Liver (tissue), 9 donors: ENCODE measurements around the gene LYSET. TPM values are rescaled to one million over a fixed set of nuclear protein-coding genes. Genes with fewer than 3 reads are reported as not detected.
"Not testable (repeated sequence)": the region's sequence is repeated elsewhere in the genome, so short reads cannot be mapped to it uniquely, and the experiment has no call there.

Experiments
- DNase-seq: peaks from one replicate; pipeline ENCODE4 v3.0.0-alpha.2; 2017; ENCODE audit warnings: low spot score
- H3K27ac ChIP-seq, 2 donors: one replicate each; pipeline ENCODE4 v1.7.0; 2013; ENCODE audit warnings: inconsistent platforms in 2 of 2, low read length in 2 of 2, control low read depth in 1 of 2, low read depth in 1 of 2, mild to moderate bottlenecking in 1 of 2
- H3K27me3 ChIP-seq, 4 donors: one replicate each; pipeline versions ENCODE4 v1.6.1 to v1.7.0; 2013; ENCODE audit warnings: low read length in 3 of 4, inconsistent platforms in 1 of 4, mild to moderate bottlenecking in 1 of 4, moderate library complexity in 1 of 4; ENCODE audit not compliant: control insufficient read depth in 4 of 4, insufficient read depth in 4 of 4
- H3K36me3 ChIP-seq, 4 donors: one replicate each; pipeline versions ENCODE4 v1.6.1 to v1.7.0; 2013; ENCODE audit warnings: low read length in 3 of 4, mild to moderate bottlenecking in 3 of 4, low read depth in 1 of 4, moderate library complexity in 1 of 4; ENCODE audit not compliant: control insufficient read depth in 4 of 4, insufficient read depth in 3 of 4
- H3K4me1 ChIP-seq, 4 donors: one replicate each; pipeline versions ENCODE4 v1.6.1 to v1.7.0; 2013; ENCODE audit warnings: low read length in 3 of 4, mild to moderate bottlenecking in 3 of 4, moderate library complexity in 1 of 4; ENCODE audit not compliant: control insufficient read depth in 4 of 4, insufficient read depth in 4 of 4
- H3K4me3 ChIP-seq, 3 donors: one replicate each; pipeline versions ENCODE4 v1.6.1 to v1.7.0; 2013; ENCODE audit warnings: low read length in 3 of 3, control low read depth in 1 of 3, low read depth in 1 of 3, mild to moderate bottlenecking in 1 of 3
- H3K9ac ChIP-seq, 2 donors: one replicate each; pipeline ENCODE4 v1.7.0; 2013; ENCODE audit warnings: low read length in 2 of 2, mild to moderate bottlenecking in 2 of 2, moderate library complexity in 2 of 2, control low read depth in 1 of 2, low read depth in 1 of 2
- H3K9me3 ChIP-seq, 4 donors: one replicate each; pipeline versions ENCODE4 v1.6.1 to v1.7.0; 2013; ENCODE audit warnings: low read length in 3 of 4; ENCODE audit not compliant: control insufficient read depth in 4 of 4
- HNF4A ChIP-seq, 2 donors: conservative IDR thresholded peaks; 2 replicates each; pipeline ENCODE4 v1.6.1; 2016; ENCODE audit warnings: antibody characterized with exemption in 2 of 2, mild to moderate bottlenecking in 2 of 2
- RAD21 ChIP-seq, 2 donors: IDR thresholded peaks; 2 replicates each; pipeline ENCODE4 v1.6.1; 2016; ENCODE audit warnings: antibody characterized with exemption in 2 of 2, mild to moderate bottlenecking in 2 of 2
- SP1 ChIP-seq: IDR thresholded peaks from 2 replicates; pipeline ENCODE4 v1.6.1; 2018; ENCODE audit warnings: antibody characterized with exemption, mild to moderate bottlenecking
- ZBTB33 ChIP-seq: IDR thresholded peaks from 2 replicates; pipeline ENCODE4 v1.6.1; 2016; ENCODE audit warnings: antibody characterized with exemption
- WGBS: extraction: QIAGEN DNeasy Blood & Tissue Kit; methylation state at CpG from one replicate; pipeline ENCODE4 v1.1.7; 2013; 5-methylcytosine and 5-hydroxymethylcytosine counted together
- polyA plus RNA-seq, 2 donors: library from polyadenylated mRNA; stranded (reverse) in 1 of 2; unstranded in 1 of 2; fragments of 200-250 nt in 1 of 2; fragments of >200 nt in 1 of 2; fragmentation: Nextera tagmentation in 1 of 2; extraction: Ambion mirVana in 1 of 2; gene quantifications; one replicate each; pipeline versions ENCODE4 v1.2.1 to v1.2.3, GENCODE V29; 2013 to 2015
- total RNA-seq, 2 donors: library from RNA; depleted of rRNA; stranded (reverse); fragments of >200 nt; gene quantifications; one replicate each; pipeline ENCODE4 v1.2.3, GENCODE V29; 2014
- donor health status: healthy.
- donor health status: healthy.
- donor health status: healthy.
- donor health status: healthy.
- donor health status: healthy.

LYSET gene
- total and polyA plus RNA-seq, 4 donors, result 5.6 to 13.4 (median 6.5) TPM

DNA sequence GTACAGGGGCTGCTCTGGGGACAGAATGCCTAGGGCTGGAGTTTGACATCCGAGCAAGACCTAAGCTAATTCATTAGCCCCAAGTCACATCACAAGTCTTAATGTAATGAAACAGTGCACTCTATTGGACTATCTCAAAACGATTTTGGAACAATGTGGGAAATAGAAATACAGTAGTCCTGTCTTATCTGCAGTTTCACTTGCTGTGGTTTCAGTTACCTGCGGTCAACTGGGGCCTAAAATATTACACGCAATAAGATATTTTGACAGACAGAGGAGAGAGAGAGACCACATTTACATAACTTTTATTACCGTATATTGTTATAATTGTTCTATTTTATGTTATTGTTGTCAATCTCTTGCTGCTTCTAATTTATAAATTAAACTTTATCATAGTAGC is 21.6 kb upstream of the LYSET start (continued):
- TF ChIP-seq ZBTB33, result no peak

GRCh38 chr14:93165271-93166265 is 19.5 kb upstream of the LYSET start:
- H3K36me3 ChIP-seq, H3K9me3 ChIP-seq, H3K27me3 ChIP-seq, H3K4me3 ChIP-seq, H3K9ac ChIP-seq, H3K4me1 ChIP-seq, DNase-seq: not testable (repeated sequence)
- WGBS, result 80% methylated on average over 26 of the region's 26 CpGs
- H3K27ac ChIP-seq, result peak overlapping the region in 1 of 2 donors; percentile 31

GRCh38 chr14:93168610-93169009 is 16.5 kb upstream of the LYSET start:
- H3K9ac ChIP-seq, H3K9me3 ChIP-seq, H3K27ac ChIP-seq, H3K27me3 ChIP-seq, DNase-seq, H3K4me3 ChIP-seq, H3K4me1 ChIP-seq, H3K36me3 ChIP-seq: not testable (repeated sequence)
- 91% methylated on average over 9 of the region's 9 CpGs for WGBS

DNA sequence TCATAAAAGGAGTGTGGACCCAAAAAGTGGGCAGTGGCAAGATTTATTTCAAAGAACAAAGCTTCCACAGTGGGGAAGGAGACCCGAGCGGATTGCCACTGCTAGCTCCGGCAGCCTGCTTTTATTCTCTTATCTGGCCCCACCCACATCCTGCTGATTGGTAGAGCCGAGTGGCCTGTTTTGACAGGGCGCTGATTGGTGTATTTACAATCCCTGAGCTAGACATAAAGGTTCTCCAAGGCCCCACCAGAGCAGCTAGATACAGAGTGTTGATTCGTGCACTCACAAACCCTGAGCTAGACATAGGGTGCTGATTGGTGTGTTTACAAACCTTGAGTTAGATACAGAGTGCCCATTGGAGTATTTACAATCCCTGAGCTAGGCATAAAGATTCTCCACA is 15.5 kb upstream of the LYSET start:
- WGBS, result 96% methylated on average over 6 of the region's 6 CpGs
- not testable (repeated sequence) for H3K27me3 ChIP-seq, H3K4me1 ChIP-seq, H3K9me3 ChIP-seq, H3K36me3 ChIP-seq, H3K27ac ChIP-seq, H3K4me3 ChIP-seq, DNase-seq, H3K9ac ChIP-seq

DNA sequence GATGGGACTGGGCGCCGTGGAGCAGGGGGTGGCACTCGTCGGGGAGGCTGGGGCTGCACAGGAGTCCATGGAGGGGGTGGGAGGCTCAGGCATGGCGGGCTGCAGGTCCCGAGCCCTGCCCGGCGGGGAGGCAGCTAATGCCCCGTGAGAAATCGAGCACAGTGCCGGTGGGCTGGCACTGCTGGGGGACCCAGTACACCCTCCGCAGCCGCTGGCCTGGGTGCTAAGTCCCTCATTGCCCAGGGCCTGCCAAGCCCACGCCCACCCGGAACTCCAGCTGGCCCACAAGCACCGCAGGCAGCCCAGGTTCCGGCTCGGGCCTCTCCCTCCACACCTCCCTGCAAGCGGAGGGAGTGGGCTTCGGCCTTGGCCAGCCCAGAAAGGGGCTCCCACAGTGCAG is 15.0 kb upstream of the LYSET start:
- 96% methylated on average over 20 of the region's 20 CpGs for WGBS
- not testable (repeated sequence) for H3K4me1 ChIP-seq, H3K4me3 ChIP-seq, H3K27me3 ChIP-seq, H3K9me3 ChIP-seq, DNase-seq, H3K9ac ChIP-seq, H3K27ac ChIP-seq, H3K36me3 ChIP-seq

- no peaks in the 10 kb centered on the region for H3K27me3 ChIP-seq
- TF ChIP-seq SP1 (no peak), RAD21 (IDR thresholded peaks at IDR 0.05) (no peak), HNF4A (conservative IDR thresholded peaks at IDR 0.05) (peak in 1 of 2 donors; percentile 22)
- no peaks in the 10 kb centered on the region for H3K4me1 ChIP-seq
- no peak overlapping the region for H3K27ac ChIP-seq
- H3K4me3 ChIP-seq, result no peak overlapping the region
- no peak for DNase-seq
- no peaks in the 10 kb centered on the region for H3K9me3 ChIP-seq
- WGBS, result 91% methylated on average over 4 of the region's 4 CpGs
- no peaks in the 10 kb centered on the region for H3K36me3 ChIP-seq
- no peak overlapping the region for H3K9ac ChIP-seq
These were observed 13.7 kb upstream of the LYSET start for GRCh38 chr14:93171376-93171775.
